Measurements from ENCODE around the gene CATSPER1. TPM values are rescaled to one million over a fixed set of nuclear protein-coding genes. Genes with fewer than 3 reads are reported as not detected.
"Not testable (repeated sequence)": the region's sequence is repeated elsewhere in the genome, so short reads cannot be mapped to it uniquely, and the experiment has no call there.

Gene CATSPER1
- total RNA-seq, 1 donor from 2014 or later = 4.7 TPM

DNA sequence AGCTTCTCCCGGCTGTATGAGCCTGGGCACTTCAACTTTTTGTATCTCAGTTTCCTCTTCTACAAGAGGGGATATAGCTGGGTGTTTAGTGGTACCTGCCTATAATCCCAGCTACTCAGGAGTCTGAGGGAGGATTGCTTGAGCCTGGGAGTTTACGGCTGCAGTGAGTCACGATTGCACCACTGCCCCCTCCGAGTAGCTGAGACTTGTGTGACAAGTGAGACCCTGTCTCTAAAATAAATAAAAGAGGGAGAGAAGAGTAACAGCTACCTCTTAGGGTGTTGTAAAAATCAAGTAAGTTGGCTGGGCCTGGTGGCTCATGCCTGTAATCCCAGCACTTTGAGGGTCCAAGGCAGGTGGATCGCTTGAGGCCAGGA is 10.0 kb upstream of the CATSPER1 start:
- no peak for TF ChIP-seq CTCF (conservative IDR thresholded peaks at IDR 0.05; ENCODE audit: low read depth, low read length)
- H3K4me3 ChIP-seq (ENCODE audit: low read depth, low read length) = no peak overlapping the region
- no peak for DNase-seq (ENCODE audit: low read depth)

DNA sequence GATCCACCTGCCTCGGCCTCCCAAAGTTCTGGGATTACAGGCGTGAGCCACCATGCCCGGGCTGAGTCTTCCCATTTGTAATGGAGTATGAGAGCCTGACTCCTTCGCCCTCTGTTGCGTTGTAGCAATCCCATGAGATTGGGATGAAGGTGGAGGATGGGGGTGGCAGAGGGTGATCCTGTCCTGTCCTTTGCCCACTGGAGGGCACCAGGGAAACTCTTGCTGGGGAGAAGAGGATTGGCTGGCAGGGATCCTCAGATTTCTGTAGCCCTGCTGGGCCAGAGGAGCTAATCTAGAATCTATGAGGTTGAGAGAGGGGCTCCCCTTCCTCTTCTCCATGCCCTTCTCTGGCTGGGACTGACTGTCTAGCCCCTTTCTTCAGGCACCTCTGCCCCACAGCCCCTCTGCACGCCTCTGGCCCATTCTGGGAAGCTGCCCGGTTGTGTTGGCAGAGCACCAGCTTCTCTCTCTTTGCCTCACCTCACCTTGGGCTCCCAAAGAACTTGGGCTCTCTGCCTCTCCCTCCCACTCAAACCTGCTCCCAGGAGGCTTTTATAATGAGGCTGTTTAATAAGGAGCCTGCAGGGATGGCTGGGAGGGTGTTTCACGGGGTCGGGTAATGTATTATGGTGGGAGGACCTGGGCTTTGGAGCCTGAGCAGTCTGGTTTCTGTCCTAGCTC is 9.5 kb upstream of the CATSPER1 start:
- TF ChIP-seq CTCF (conservative IDR thresholded peaks at IDR 0.05; ENCODE audit: low read depth, low read length) = no peak

GRCh38 chr11:66032957-66033735 is 6.9 kb upstream of the CATSPER1 start:
- H3K4me3 ChIP-seq (ENCODE audit: low read depth, low read length) = no peak overlapping the region
- DNase-seq (ENCODE audit: low read depth) = no peak
- TF ChIP-seq CTCF (conservative IDR thresholded peaks at IDR 0.05; ENCODE audit: low read depth, low read length) = no peak

More for the DNA sequence above, 9.5 kb upstream of the CATSPER1 start:
- no peak for DNase-seq (ENCODE audit: low read depth)
- no peak overlapping the region for H3K4me3 ChIP-seq (ENCODE audit: low read depth, low read length)

GRCh38 chr11:66023186-66023440 is 3.2 kb downstream of the CATSPER1 start:
- H3K4me3 ChIP-seq (ENCODE audit: low read depth, low read length); DNase-seq (ENCODE audit: low read depth): not testable (repeated sequence)

DNA sequence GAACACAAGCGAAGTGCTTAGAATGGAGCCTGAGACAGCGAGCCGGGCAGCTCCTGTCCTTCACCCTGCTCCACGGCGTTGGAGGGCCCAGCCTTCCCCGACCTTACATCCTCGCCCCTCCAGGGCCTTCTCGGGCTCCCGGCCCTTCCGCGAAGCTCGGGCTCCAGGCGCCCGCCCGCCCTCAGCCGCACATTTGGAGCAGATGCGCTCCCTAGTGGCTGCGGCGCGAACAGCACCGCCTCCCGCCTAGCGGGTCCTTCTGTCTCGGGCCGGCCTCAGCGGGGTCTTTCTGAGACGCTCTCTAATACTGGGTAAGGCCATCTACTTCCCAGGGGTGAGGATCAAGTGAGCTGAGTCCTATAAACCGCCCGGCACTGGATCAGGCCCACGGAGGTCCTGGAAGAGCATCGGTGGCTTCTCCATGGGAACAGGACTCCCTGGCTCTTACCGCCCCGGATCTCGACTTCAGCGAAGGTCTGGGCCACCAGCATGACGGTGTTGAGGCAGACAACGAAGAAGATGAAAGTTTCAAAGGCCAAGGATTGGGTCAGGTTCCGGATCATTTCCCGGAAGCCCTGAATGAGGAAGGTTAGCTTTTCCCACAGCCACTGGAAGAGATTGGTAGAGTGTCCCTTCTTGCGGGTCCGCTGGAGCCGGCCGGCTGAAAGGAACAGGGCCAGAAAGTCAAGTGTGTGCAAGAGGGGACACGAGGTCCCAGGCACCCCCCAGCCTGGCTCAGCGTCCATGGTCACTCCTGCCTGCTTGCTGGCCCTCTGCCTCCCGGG is 3.7 kb downstream of the CATSPER1 start:
- TF ChIP-seq CTCF (conservative IDR thresholded peaks at IDR 0.05; ENCODE audit: low read depth, low read length) = peak; percentile 84
- peak overlapping the region; percentile 33 for H3K4me3 ChIP-seq (ENCODE audit: low read depth, low read length)
- DNase-seq (ENCODE audit: low read depth) = no peak

DNA sequence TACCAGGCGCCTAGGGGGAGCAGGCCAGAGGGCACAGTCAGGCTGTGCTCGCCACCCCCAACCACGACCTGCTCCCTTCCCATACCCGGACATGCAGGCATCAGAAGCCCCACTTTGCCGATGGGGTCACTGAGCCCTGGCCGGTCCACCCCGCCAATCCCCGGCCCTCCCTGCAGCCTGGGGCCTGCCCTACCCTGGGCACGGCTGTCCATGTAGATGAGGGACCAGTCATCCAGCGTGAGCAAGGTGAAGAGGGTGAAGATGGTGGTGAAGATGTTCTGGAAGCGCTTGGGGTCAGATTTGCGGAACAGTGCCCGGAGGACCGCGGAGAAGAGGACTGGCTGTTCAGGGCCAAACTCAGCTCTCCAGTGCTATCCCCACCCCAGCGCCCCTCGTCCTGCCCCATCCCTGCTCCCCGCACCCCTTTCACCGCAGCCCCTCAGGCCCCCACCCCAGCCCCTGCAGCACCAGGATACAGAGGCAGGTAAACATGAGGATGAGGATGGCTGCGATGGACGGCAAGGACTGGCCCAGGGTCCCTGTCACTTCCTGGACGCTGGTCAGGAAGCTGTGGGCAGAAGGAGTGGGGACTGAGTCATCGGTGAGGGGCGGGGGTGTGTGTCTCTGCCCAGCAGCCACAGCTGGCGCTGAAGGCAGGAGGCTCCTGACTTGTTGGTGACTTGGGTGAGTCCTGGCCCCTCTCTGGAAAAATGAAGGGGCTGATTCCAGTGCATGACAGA is 5.5 kb downstream of the CATSPER1 start:
- DNase-seq (ENCODE audit: low read depth) = no peak
- H3K4me3 ChIP-seq (ENCODE audit: low read depth, low read length) = no peak overlapping the region
- TF ChIP-seq CTCF (conservative IDR thresholded peaks at IDR 0.05; ENCODE audit: low read depth, low read length) = no peak

DNA sequence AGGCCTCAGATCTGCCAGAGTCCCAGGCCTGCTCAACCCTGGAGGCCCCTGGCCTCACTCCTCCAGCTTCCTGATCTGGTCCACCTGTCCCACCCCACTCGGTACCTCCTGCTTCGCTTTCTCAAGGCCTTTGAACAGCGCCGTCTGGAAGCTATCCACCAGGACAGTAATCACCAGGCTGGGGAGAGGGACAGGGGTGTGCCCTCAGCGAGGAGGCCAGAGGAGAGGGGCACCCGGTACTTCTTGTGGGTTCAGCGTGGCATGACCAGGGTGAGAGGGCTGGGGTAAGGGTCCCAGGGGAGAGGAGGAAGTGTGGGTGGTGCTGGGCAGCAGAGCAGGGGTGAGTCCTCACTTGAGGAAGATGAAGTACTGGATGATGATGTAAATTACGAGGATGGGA is 6.1 kb downstream of the CATSPER1 start:
- no peak for TF ChIP-seq CTCF (conservative IDR thresholded peaks at IDR 0.05; ENCODE audit: low read depth, low read length)
- DNase-seq (ENCODE audit: low read depth) = no peak
- H3K4me3 ChIP-seq (ENCODE audit: low read depth, low read length) = no peak overlapping the region

All from epithelial cell of proximal tubule (primary cell).